Measurements from ENCODE around the gene ZDHHC7. TPM values are rescaled to one million over a fixed set of nuclear protein-coding genes. Genes with fewer than 3 reads are reported as not detected.

ZDHHC7 gene
- total and polyA plus RNA-seq, 9 of the 15 experiments (the other 6 are each of a cell fraction or from before 2014, with no cell fraction given), result 1.7 to 49.7 (median 37.4) TPM

DNA sequence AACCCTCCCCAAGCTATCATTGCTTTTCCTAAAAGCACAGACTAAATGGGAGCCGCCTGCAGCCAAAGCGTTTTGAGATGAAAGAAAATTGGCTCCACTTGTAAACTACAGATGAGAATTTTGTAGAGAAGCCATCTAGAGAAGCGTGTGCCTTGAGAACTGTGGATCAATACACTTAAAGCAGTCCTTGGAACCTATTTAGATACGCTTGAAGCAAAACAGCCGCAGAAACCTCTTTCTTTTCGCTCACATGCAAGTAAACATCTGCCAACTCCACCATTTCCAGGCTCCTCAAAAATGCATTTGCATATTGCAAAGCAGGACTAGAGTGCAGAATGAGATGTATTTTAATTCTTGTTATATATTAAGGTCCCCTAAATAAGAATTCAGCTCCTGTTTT is 29.4 kb upstream of the ZDHHC7 start:
- Histone ChIP-seq H3K27me3 (ENCODE audit: control insufficient read depth in 2 of 2, insufficient read depth in 2 of 2, low read length in 2 of 2) (no peaks in the 10 kb centered on the region), H3K9me1 (ENCODE audit: control insufficient read depth, insufficient read depth, low read length) (peaks cover 4% of the 10 kb centered on the region), H4K20me1 (replicated peaks; ENCODE audit: control insufficient read depth, insufficient read depth, low read length) (no peaks in the 10 kb centered on the region), H3K4me1 (replicated peaks in 1 of 2; ENCODE audit: control insufficient read depth in 2 of 2, insufficient read depth in 2 of 2, low read length in 2 of 2) (peaks cover 15 to 29% of the 10 kb centered on the region in 2 experiments), H3K4me3 (no peak overlapping the region), H3K27ac (ENCODE audit: extremely low read depth, low read depth, low read length) (no peak overlapping the region), H2AFZ (ENCODE audit: low read depth, low read length) (no peak overlapping the region), H3K9ac (ENCODE audit: insufficient read depth in 1 of 2, low read depth in 2 of 2, low read length in 2 of 2) (no peak overlapping the region), H3K4me2 (ENCODE audit: insufficient read depth, low read length) (no peak overlapping the region), H3K36me3 (ENCODE audit: control insufficient read depth, insufficient read depth, low read length) (peaks cover 5% of the 10 kb centered on the region; the same call in 1 of the 3 replicates), H3K9me3 (replicated peaks; ENCODE audit: control insufficient read depth, insufficient read depth, low read depth, low read length) (no peaks in the 10 kb centered on the region), H3K79me2 (ENCODE audit: control insufficient read depth, insufficient read depth, low read length) (peaks cover 3% of the 10 kb centered on the region)
- ATAC-seq (no peak), DNase-seq (ENCODE audit: extremely low read depth in 1 of 4, low spot score in 3 of 4) (no peak), FAIRE-seq (no peak)
- TF ChIP-seq SNIP1 (IDR thresholded peaks at IDR 0.05; ENCODE audit: low read depth), result no peak
- TF ChIP-seq, protein P1, sequence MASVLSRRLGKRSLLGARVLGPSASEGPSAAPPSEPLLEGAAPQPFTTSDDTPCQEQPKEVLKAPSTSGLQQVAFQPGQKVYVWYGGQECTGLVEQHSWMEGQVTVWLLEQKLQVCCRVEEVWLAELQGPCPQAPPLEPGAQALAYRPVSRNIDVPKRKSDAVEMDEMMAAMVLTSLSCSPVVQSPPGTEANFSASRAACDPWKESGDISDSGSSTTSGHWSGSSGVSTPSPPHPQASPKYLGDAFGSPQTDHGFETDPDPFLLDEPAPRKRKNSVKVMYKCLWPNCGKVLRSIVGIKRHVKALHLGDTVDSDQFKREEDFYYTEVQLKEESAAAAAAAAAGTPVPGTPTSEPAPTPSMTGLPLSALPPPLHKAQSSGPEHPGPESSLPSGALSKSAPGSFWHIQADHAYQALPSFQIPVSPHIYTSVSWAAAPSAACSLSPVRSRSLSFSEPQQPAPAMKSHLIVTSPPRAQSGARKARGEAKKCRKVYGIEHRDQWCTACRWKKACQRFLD (CRISPR knock-in tag; IDR thresholded peaks at IDR 0.05), result no peak
- TF ChIP-seq HCFC1 (IDR thresholded peaks at IDR 0.05; ENCODE audit: low read depth, low read length), result no peak
- no peak for TF ChIP-seq SUPT5H (IDR thresholded peaks at IDR 0.05)
- intact Hi-C loops (cut with micrococcal nuclease), result no loop called here
- POLR2A ChIA-PET, result interaction anchor here (1.2 kb wide), 1 partner anchor 11 kb away, joined by 3 read pairs; no protein-coding TSS in a partner anchor
- in situ Hi-C loops (cut with MboI), result no loop called here
- WGBS (ENCODE audit: insufficient coverage, low coverage, missing lambda C conversion rate), result 71% methylated on average over 6 of the region's 6 CpGs
- CTCF ChIA-PET (ENCODE audit: low intra/inter-chr PET ratio), result no interaction called here
- BruUV-seq (replicated peaks), result no TSS peak

GRCh38 chr16:85037721-85038120 is 26.4 kb upstream of the ZDHHC7 start:
- no TSS peak for BruUV-seq (replicated peaks)
- H3K9me1 ChIP-seq (ENCODE audit: control insufficient read depth, insufficient read depth, low read length), result peaks cover 4% of the 10 kb centered on the region
- H4K20me1 ChIP-seq (replicated peaks; ENCODE audit: control insufficient read depth, insufficient read depth, low read length), result no peaks in the 10 kb centered on the region
- intact Hi-C loops (cut with micrococcal nuclease) (no loop called here), in situ Hi-C loops (cut with MboI) (no loop called here)
- FAIRE-seq (no peak), ATAC-seq (no peak), DNase-seq (ENCODE audit: extremely low read depth in 1 of 4, low spot score in 3 of 4) (no peak)
- no peaks in the 10 kb centered on the region for H3K79me2 ChIP-seq (ENCODE audit: control insufficient read depth, insufficient read depth, low read length)
- ChIA-PET POLR2A (interaction anchor here (0.5 to 3.2 kb wide), 3 partner anchors 9 to 26 kb away, joined by 3 to 11 read pairs (median 3); partner anchors contain the start of gene ZDHHC7), CTCF (ENCODE audit: low intra/inter-chr PET ratio) (no interaction called here)
- no peaks in the 10 kb centered on the region for H3K27me3 ChIP-seq (ENCODE audit: control insufficient read depth in 2 of 2, insufficient read depth in 2 of 2, low read length in 2 of 2)
- no peak overlapping the region for H2AFZ ChIP-seq (ENCODE audit: low read depth, low read length)
- H3K9ac ChIP-seq (ENCODE audit: insufficient read depth in 1 of 2, low read depth in 2 of 2, low read length in 2 of 2), result no peak overlapping the region
- peaks cover 10 to 22% of the 10 kb centered on the region in 2 experiments for H3K4me1 ChIP-seq (replicated peaks in 1 of 2; ENCODE audit: control insufficient read depth in 2 of 2, insufficient read depth in 2 of 2, low read length in 2 of 2)
- no peaks in the 10 kb centered on the region for H3K9me3 ChIP-seq (replicated peaks; ENCODE audit: control insufficient read depth, insufficient read depth, low read depth, low read length)
- 65% methylated on average over 5 of the region's 5 CpGs for WGBS (ENCODE audit: insufficient coverage, low coverage, missing lambda C conversion rate)
- H3K27ac ChIP-seq (ENCODE audit: extremely low read depth, low read depth, low read length), result no peak overlapping the region
- no peak overlapping the region for H3K4me3 ChIP-seq
- no peak overlapping the region for H3K4me2 ChIP-seq (ENCODE audit: insufficient read depth, low read length)
- peaks cover 3% of the 10 kb centered on the region; the same call in 1 of the 3 replicates for H3K36me3 ChIP-seq (ENCODE audit: control insufficient read depth, insufficient read depth, low read length)
- TF ChIP-seq TEAD1 (CRISPR knock-in tag; IDR thresholded peaks at IDR 0.05) (no peak), HDAC6 (IDR thresholded peaks at IDR 0.05; ENCODE audit: low read depth, low read length) (no peak), ZKSCAN1 (IDR thresholded peaks at IDR 0.05; ENCODE audit: low read depth, low read length) (no peak), ID3 (CRISPR knock-in tag; IDR thresholded peaks at IDR 0.05) (no peak), ID3 (tag; IDR thresholded peaks at IDR 0.05) (no peak), MAFG (tag; conservative IDR thresholded peaks at IDR 0.05) (no peak), ELK1 (CRISPR knock-in tag; IDR thresholded peaks at IDR 0.05) (no peak), ATF4 (CRISPR knock-in tag; IDR thresholded peaks at IDR 0.05) (no peak), ZNF507 (tag; conservative IDR thresholded peaks at IDR 0.05) (no peak)

Data from K562 (cell line).